GM12878 (cell line): ENCODE results near the gene IFT81.

Experiments used
- BACH1 ChIP-seq: fragments of 450-650 bp; IDR thresholded peaks from 2 replicates; pipeline ENCODE4 v1.6.1; 2017; ENCODE audit warnings: mild to moderate bottlenecking, borderline replicate concordance
- BCL3 ChIP-seq: IDR thresholded peaks from 2 replicates; pipeline ENCODE4 v1.6.1; 2011; ENCODE audit warnings: borderline replicate concordance, low read depth, mild to moderate bottlenecking, moderate library complexity, low read length; ENCODE audit not compliant: insufficient read depth, poor library complexity, severe bottlenecking
- MXI1 ChIP-seq: fragments of 150-350 bp; IDR thresholded peaks from 2 replicates; pipeline ENCODE4 v1.6.1; 2011; ENCODE audit warnings: low read depth, mild to moderate bottlenecking, inconsistent platforms, low read length, improper control_type of control experiment
- MYC ChIP-seq: IDR thresholded peaks from 2 replicates; pipeline ENCODE4 v1.6.1; 2011; ENCODE audit warnings: mild to moderate bottlenecking, low read length, moderate library complexity, inconsistent platforms; ENCODE audit not compliant: insufficient read depth, insufficient replicate concordance, insufficient read length, severe bottlenecking
- SRF ChIP-seq, 2 experiments: IDR thresholded peaks; 2 replicates each; pipeline ENCODE4 v1.6.1; 2011; ENCODE audit warnings: low read depth in 2 of 2, low read length in 2 of 2, mild to moderate bottlenecking in 1 of 2, moderate library complexity in 1 of 2
- TAF1 ChIP-seq: IDR thresholded peaks from 2 replicates; pipeline ENCODE4 v1.6.1; 2011; ENCODE audit warnings: mild to moderate bottlenecking, low read depth, low read length, borderline replicate concordance
- ZNF384 ChIP-seq: IDR thresholded peaks from 2 replicates; pipeline ENCODE4 v1.6.1; 2012; ENCODE audit warnings: low read depth, mild to moderate bottlenecking, low read length, improper control_type of control experiment, borderline replicate concordance
- ZZZ3 ChIP-seq: IDR thresholded peaks from 2 replicates; pipeline ENCODE4 v1.6.1; 2011; ENCODE audit warnings: low read depth; ENCODE audit not compliant: control insufficient read depth, insufficient read length
- TF ChIP-seq, protein P1 (sequence below), 3 experiments: IDR thresholded peaks in 2 of 3; conservative IDR thresholded peaks in 1 of 3; 2 replicates each; pipeline ENCODE4 v1.5.1; 2011; ENCODE audit warnings: low read depth in 3 of 3, low read length in 3 of 3, mild to moderate bottlenecking in 3 of 3, control low read depth in 2 of 3, moderate library complexity in 2 of 3, inconsistent platforms in 1 of 3, mixed read lengths in 1 of 3; ENCODE audit not compliant: control insufficient read depth in 2 of 3, insufficient read depth in 1 of 3; ENCODE audit errors: extremely low read depth in 1 of 3
- TF ChIP-seq, protein P2 (sequence below): fragments of 450-650 bp; IDR thresholded peaks from 2 replicates; pipeline ENCODE4 v1.6.1; 2016; ENCODE audit warnings: mild to moderate bottlenecking, moderate library complexity, borderline replicate concordance
- TF ChIP-seq, protein P3 (sequence below): fragments of 450-650 bp; IDR thresholded peaks from 2 replicates; pipeline ENCODE4 v1.6.1; 2016; ENCODE audit warnings: mild to moderate bottlenecking
- TF ChIP-seq, protein P4 (sequence below): IDR thresholded peaks from 2 replicates; pipeline ENCODE4 v1.6.1; 2011; ENCODE audit warnings: low read depth, low read length, improper control_type of control experiment, borderline replicate concordance

DNA sequence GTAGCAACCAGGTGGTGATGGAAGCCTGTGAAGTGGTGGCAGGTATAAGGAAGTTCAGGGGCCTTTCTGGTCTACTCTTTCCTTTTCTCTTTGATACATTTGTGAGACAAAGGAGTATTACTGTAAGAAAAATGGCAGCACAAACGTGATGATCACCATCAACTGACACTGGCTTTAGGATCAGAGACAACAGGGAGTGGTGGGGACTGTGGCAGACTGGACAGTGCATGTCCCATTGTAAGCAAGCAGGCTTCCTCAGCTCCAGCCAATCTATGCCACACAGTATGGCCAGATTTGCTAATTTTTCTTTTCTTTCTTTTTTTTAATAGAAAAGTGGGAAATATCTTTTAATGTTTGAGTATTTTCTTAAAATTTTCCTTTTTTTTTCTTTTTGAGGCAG, 19.0 kb upstream of the IFT81 start:
- TF ChIP-seq ZZZ3 (no peak), BCL3 (no peak), MXI1 (no peak), MYC (no peak), ZNF384 (no peak), SRF (IDR thresholded peaks at IDR 0.05; ENCODE audit: low read depth in 2 of 2, low read length in 2 of 2) (no peak), TAF1 (no peak), BACH1 (no peak)
- TF ChIP-seq, protein P1, sequence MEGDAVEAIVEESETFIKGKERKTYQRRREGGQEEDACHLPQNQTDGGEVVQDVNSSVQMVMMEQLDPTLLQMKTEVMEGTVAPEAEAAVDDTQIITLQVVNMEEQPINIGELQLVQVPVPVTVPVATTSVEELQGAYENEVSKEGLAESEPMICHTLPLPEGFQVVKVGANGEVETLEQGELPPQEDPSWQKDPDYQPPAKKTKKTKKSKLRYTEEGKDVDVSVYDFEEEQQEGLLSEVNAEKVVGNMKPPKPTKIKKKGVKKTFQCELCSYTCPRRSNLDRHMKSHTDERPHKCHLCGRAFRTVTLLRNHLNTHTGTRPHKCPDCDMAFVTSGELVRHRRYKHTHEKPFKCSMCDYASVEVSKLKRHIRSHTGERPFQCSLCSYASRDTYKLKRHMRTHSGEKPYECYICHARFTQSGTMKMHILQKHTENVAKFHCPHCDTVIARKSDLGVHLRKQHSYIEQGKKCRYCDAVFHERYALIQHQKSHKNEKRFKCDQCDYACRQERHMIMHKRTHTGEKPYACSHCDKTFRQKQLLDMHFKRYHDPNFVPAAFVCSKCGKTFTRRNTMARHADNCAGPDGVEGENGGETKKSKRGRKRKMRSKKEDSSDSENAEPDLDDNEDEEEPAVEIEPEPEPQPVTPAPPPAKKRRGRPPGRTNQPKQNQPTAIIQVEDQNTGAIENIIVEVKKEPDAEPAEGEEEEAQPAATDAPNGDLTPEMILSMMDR (IDR thresholded peaks at IDR 0.05 in 2 of 3, conservative IDR thresholded peaks at IDR 0.05 in 1 of 3; ENCODE audit: control insufficient read depth in 2 of 3, extremely low read depth in 1 of 3, insufficient read depth in 1 of 3, low read depth in 3 of 3, low read length in 3 of 3): no peak
- TF ChIP-seq, protein P2, sequence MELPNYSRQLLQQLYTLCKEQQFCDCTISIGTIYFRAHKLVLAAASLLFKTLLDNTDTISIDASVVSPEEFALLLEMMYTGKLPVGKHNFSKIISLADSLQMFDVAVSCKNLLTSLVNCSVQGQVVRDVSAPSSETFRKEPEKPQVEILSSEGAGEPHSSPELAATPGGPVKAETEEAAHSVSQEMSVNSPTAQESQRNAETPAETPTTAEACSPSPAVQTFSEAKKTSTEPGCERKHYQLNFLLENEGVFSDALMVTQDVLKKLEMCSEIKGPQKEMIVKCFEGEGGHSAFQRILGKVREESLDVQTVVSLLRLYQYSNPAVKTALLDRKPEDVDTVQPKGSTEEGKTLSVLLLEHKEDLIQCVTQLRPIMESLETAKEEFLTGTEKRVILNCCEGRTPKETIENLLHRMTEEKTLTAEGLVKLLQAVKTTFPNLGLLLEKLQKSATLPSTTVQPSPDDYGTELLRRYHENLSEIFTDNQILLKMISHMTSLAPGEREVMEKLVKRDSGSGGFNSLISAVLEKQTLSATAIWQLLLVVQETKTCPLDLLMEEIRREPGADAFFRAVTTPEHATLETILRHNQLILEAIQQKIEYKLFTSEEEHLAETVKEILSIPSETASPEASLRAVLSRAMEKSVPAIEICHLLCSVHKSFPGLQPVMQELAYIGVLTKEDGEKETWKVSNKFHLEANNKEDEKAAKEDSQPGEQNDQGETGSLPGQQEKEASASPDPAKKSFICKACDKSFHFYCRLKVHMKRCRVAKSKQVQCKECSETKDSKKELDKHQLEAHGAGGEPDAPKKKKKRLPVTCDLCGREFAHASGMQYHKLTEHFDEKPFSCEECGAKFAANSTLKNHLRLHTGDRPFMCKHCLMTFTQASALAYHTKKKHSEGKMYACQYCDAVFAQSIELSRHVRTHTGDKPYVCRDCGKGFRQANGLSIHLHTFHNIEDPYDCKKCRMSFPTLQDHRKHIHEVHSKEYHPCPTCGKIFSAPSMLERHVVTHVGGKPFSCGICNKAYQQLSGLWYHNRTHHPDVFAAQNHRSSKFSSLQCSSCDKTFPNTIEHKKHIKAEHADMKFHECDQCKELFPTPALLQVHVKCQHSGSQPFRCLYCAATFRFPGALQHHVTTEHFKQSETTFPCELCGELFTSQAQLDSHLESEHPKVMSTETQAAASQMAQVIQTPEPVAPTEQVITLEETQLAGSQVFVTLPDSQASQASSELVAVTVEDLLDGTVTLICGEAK: no peak
- TF ChIP-seq, protein P3, sequence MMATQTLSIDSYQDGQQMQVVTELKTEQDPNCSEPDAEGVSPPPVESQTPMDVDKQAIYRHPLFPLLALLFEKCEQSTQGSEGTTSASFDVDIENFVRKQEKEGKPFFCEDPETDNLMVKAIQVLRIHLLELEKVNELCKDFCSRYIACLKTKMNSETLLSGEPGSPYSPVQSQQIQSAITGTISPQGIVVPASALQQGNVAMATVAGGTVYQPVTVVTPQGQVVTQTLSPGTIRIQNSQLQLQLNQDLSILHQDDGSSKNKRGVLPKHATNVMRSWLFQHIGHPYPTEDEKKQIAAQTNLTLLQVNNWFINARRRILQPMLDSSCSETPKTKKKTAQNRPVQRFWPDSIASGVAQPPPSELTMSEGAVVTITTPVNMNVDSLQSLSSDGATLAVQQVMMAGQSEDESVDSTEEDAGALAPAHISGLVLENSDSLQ: no peak
- TF ChIP-seq, protein P4, sequence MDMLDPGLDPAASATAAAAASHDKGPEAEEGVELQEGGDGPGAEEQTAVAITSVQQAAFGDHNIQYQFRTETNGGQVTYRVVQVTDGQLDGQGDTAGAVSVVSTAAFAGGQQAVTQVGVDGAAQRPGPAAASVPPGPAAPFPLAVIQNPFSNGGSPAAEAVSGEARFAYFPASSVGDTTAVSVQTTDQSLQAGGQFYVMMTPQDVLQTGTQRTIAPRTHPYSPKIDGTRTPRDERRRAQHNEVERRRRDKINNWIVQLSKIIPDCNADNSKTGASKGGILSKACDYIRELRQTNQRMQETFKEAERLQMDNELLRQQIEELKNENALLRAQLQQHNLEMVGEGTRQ: no peak
